ENCODE data around the gene KIAA1586. TPM values are rescaled to one million over a fixed set of nuclear protein-coding genes. Genes with fewer than 3 reads are reported as not detected.
A peak's percentile ranks its signal among the peaks of the same experiment; 100 is the strongest.

The KIAA1586 gene
- total and polyA plus RNA-seq, 9 of the 15 experiments (the other 6 are each of a cell fraction or from before 2014, with no cell fraction given) = 23.4 to 43.6 (median 29.5) TPM

DNA sequence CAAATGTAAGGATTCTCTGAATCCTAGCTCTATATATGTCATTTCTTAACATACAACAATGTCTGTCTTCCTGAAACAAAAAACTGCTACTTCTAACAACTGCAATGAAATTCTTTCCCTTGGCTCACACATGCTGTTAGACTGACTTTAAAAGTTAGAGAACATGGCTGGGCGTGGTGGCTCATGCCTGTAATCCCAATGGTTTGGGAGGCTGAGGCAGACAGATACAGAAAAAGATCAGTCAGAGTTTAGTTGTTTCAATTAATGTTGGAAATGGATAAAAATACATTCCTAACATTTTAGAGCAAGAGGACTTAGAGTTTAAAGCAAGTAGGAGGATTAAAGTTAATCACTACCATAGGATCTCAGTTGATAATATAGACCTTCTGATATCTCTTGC, 28.7 kb upstream of the KIAA1586 start:
- peak; percentile 65 for FAIRE-seq
- Histone ChIP-seq H3K27me3 (ENCODE audit: control insufficient read depth in 2 of 2, insufficient read depth in 2 of 2, low read length in 2 of 2) (no peaks in the 10 kb centered on the region), H3K36me3 (ENCODE audit: control insufficient read depth, insufficient read depth, low read length) (no peaks in the 10 kb centered on the region), H3K4me2 (ENCODE audit: insufficient read depth, low read length) (no peak overlapping the region), H3K4me3 (no peak overlapping the region), H3K9me3 (replicated peaks; ENCODE audit: control insufficient read depth, insufficient read depth, low read depth, low read length) (no peaks in the 10 kb centered on the region), H2AFZ (ENCODE audit: low read depth, low read length) (peak overlapping the region; percentile 3; the same call in 1 of the 2 replicates), H3K27ac (ENCODE audit: extremely low read depth, low read depth, low read length) (no peak overlapping the region), H3K9me1 (ENCODE audit: control insufficient read depth, insufficient read depth, low read length) (no peaks in the 10 kb centered on the region), H4K20me1 (replicated peaks; ENCODE audit: control insufficient read depth, insufficient read depth, low read length) (no peaks in the 10 kb centered on the region), H3K4me1 (replicated peaks in 1 of 2; ENCODE audit: control insufficient read depth in 2 of 2, insufficient read depth in 2 of 2, low read length in 2 of 2) (peaks cover 8 to 26% of the 10 kb centered on the region in 2 experiments; a peak in 4 of 5 replicates), H3K9ac (ENCODE audit: insufficient read depth in 1 of 2, low read depth in 2 of 2, low read length in 2 of 2) (no peak overlapping the region), H3K79me2 (ENCODE audit: control insufficient read depth, insufficient read depth, low read length) (no peaks in the 10 kb centered on the region)
- CTCF ChIA-PET (ENCODE audit: low intra/inter-chr PET ratio) = no interaction called here
- POLR2A ChIA-PET = interaction anchor here (0.8 to 0.9 kb wide), 2 partner anchors 14 to 204 kb away, joined by 3 read pairs; partner anchors contain the start of gene RAB23
- peak; percentile 41; the same call in 2 of the 3 replicates for ATAC-seq
- TF ChIP-seq, protein P1, sequence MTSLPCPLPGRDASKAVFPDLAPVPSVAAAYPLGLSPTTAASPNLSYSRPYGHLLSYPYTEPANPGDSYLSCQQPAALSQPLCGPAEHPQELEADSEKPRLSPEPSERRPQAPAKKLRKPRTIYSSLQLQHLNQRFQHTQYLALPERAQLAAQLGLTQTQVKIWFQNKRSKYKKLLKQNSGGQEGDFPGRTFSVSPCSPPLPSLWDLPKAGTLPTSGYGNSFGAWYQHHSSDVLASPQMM (CRISPR knock-in tag; IDR thresholded peaks at IDR 0.05) = no peak
- TF ChIP-seq GABPB1 (CRISPR knock-in tag; IDR thresholded peaks at IDR 0.05) = no peak
- TF ChIP-seq TAL1 (IDR thresholded peaks at IDR 0.05) = no peak
- TF ChIP-seq, protein P2, sequence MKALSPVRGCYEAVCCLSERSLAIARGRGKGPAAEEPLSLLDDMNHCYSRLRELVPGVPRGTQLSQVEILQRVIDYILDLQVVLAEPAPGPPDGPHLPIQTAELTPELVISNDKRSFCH (CRISPR knock-in tag; IDR thresholded peaks at IDR 0.05) = no peak
- TF ChIP-seq, protein P2 (tag; IDR thresholded peaks at IDR 0.05) = no peak
- no peak for TF ChIP-seq ZBTB8A (IDR thresholded peaks at IDR 0.05; ENCODE audit: partially characterized antibody)
- intact Hi-C loops (cut with micrococcal nuclease) (no loop called here), in situ Hi-C loops (cut with MboI) (no loop called here)
- 31% methylated on average over 1 of the region's 1 CpG for WGBS (ENCODE audit: insufficient coverage, low coverage, missing lambda C conversion rate)
- BruUV-seq (replicated peaks) = no TSS peak
- DNase-seq (ENCODE audit: extremely low read depth in 1 of 4, low spot score in 3 of 4) = peak in 1 of 4 experiments; percentile 37
